ENCODE results near the gene RNU5B-1.

- TF ChIP-seq POLR2A (IDR thresholded peaks at IDR 0.05; ENCODE audit: control extremely low read depth in 1 of 2, low read depth in 2 of 2, low read length in 2 of 2) (no peak), POLR2AphosphoS5 (IDR thresholded peaks at IDR 0.05; ENCODE audit: low read depth, low read length) (no peak), TEAD4 (IDR thresholded peaks at IDR 0.05; ENCODE audit: low read depth, low read length) (no peak), YY1 (IDR thresholded peaks at IDR 0.05; ENCODE audit: low read depth, low read length) (no peak), CTCF (IDR thresholded peaks at IDR 0.05; ENCODE audit: control extremely low read depth in 1 of 3, insufficient read depth in 1 of 3, low read depth in 1 of 3, low read length in 3 of 3) (no peak), CHD2 (IDR thresholded peaks at IDR 0.05; ENCODE audit: low read length) (no peak), RAD21 (IDR thresholded peaks at IDR 0.05 in 1 of 2, conservative IDR thresholded peaks at IDR 0.05 in 1 of 2; ENCODE audit: low read depth in 2 of 2, low read length in 2 of 2) (no peak), POU5F1 (IDR thresholded peaks at IDR 0.05; ENCODE audit: low read depth, low read length) (no peak), TAF7 (optimal IDR thresholded peaks at IDR 0.05; ENCODE audit: borderline replicate concordance, low read depth, low read length) (no peak)
Observed at GRCh38 chr15:65343374-65343981, 39.0 kb downstream of the RNU5B-1 start.
